GM21526 (cell line): ENCODE results near the gene NTHL1.
A peak's percentile ranks its signal among the peaks of the same experiment; 100 is the strongest.

Experiments used
- ATAC-seq: cut with Tn5 transposase; IDR thresholded peaks from one replicate; pipeline ENCODE4 v1.9.1; 2021; ENCODE audit warnings: moderate library complexity; ENCODE audit not compliant: unreplicated experiment, low FRiP score

Gene NTHL1

GRCh38 chr16:2032285-2033056 lies 15.2 kb downstream of the NTHL1 start:
- no peak for ATAC-seq

- ATAC-seq, result no peak
Measured at GRCh38 chr16:2031081-2031577, 16.5 kb downstream of the NTHL1 start.

GRCh38 chr16:2030036-2030435 lies 17.6 kb downstream of the NTHL1 start:
- no peak for ATAC-seq

- ATAC-seq, result no peak
Measured at GRCh38 chr16:2029350-2029749, 18.3 kb downstream of the NTHL1 start.

- no peak for ATAC-seq
Measured at GRCh38 chr16:2028620-2029220, 18.9 kb downstream of the NTHL1 start.

GRCh38 chr16:2028146-2028545 lies 19.5 kb downstream of the NTHL1 start:
- ATAC-seq, result no peak

GRCh38 chr16:2027024-2028010 lies 20.3 kb downstream of the NTHL1 start:
- ATAC-seq, result no peak

- no peak for ATAC-seq
Measured at GRCh38 chr16:2026461-2027023, 21.1 kb downstream of the NTHL1 start, which contains the start of gene NHERF2. NHERF2 (plus strand) TSS chr16:2026902; CDS start chr16:2027006, 104 bp downstream.

GRCh38 chr16:2025878-2026460 lies 21.7 kb downstream of the NTHL1 start:
- ATAC-seq, result no peak

GRCh38 chr16:2025251-2025650 lies 22.4 kb downstream of the NTHL1 start:
- no peak for ATAC-seq

- no peak for ATAC-seq
Measured at GRCh38 chr16:2024032-2024420, 23.6 kb downstream of the NTHL1 start.

GRCh38 chr16:2023092-2024031 lies 24.3 kb downstream of the NTHL1 start:
- ATAC-seq, result peak; percentile 69

- ATAC-seq, result no peak
Measured at GRCh38 chr16:2022723-2023091, 24.9 kb downstream of the NTHL1 start.

- ATAC-seq, result no peak
Measured at GRCh38 chr16:2019921-2020831, 27.5 kb downstream of the NTHL1 start.

GRCh38 chr16:2019518-2019920 lies 28.1 kb downstream of the NTHL1 start, which contains the start of gene NPW:
NPW (plus strand) TSS chr16:2019785.
- ATAC-seq, result no peak

- ATAC-seq, result no peak
Measured at GRCh38 chr16:2016407-2016922, 31.2 kb downstream of the NTHL1 start.

GRCh38 chr16:2015947-2016208 lies 31.8 kb downstream of the NTHL1 start:
- no peak for ATAC-seq
